ENCODE data around the gene MICALL2. TPM values are rescaled to one million over a fixed set of nuclear protein-coding genes. Genes with fewer than 3 reads are reported as not detected.

MICALL2 gene
- polyA plus RNA-seq, 12 donors, result 3.9 to 11.7 (median 5.1) TPM; not detected in 1

GRCh38 chr7:1494447-1494846 lies 35.2 kb upstream of the MICALL2 start:
- DNase-seq, result no peak

- no peak for DNase-seq
These were observed 34.3 kb upstream of the MICALL2 start for GRCh38 chr7:1493571-1493970.

GRCh38 chr7:1493129-1493528 lies 33.9 kb upstream of the MICALL2 start:
- DNase-seq, result no peak

GRCh38 chr7:1492640-1493039 lies 33.4 kb upstream of the MICALL2 start:
- DNase-seq, result no peak

GRCh38 chr7:1492221-1492620 lies 33.0 kb upstream of the MICALL2 start:
- no peak for DNase-seq

- no peak for DNase-seq
These were observed 31.6 kb upstream of the MICALL2 start for GRCh38 chr7:1490837-1491236.

- DNase-seq, result no peak
These were observed 30.1 kb upstream of the MICALL2 start for GRCh38 chr7:1489336-1489735.

- no peak for DNase-seq
These were observed 28.7 kb upstream of the MICALL2 start for GRCh38 chr7:1488016-1488415.

GRCh38 chr7:1487466-1487865 lies 28.2 kb upstream of the MICALL2 start:
- DNase-seq, result no peak

- no peak for DNase-seq
These were observed 27.3 kb upstream of the MICALL2 start for GRCh38 chr7:1486571-1486970.

- no peak for DNase-seq
These were observed 25.9 kb upstream of the MICALL2 start for GRCh38 chr7:1485156-1485555.

- no peak for DNase-seq
These were observed 25.3 kb upstream of the MICALL2 start for GRCh38 chr7:1484569-1484968.

- DNase-seq, result no peak
These were observed 24.6 kb upstream of the MICALL2 start for GRCh38 chr7:1483536-1484505.

- DNase-seq, result no peak
These were observed 23.8 kb upstream of the MICALL2 start for GRCh38 chr7:1483079-1483478.

- no peak for DNase-seq
These were observed 22.0 kb upstream of the MICALL2 start for GRCh38 chr7:1481300-1481699.

GRCh38 chr7:1480670-1481069 lies 21.4 kb upstream of the MICALL2 start:
- DNase-seq, result no peak

- DNase-seq, result no peak
These were observed 20.0 kb upstream of the MICALL2 start for GRCh38 chr7:1479287-1479686.

GRCh38 chr7:1478480-1478879 lies 19.2 kb upstream of the MICALL2 start:
- no peak for DNase-seq

GRCh38 chr7:1476859-1477258 lies 17.6 kb upstream of the MICALL2 start:
- no peak for DNase-seq

- DNase-seq, result no peak
These were observed 16.7 kb upstream of the MICALL2 start for GRCh38 chr7:1475991-1476390.

- no peak for DNase-seq
These were observed 16.1 kb upstream of the MICALL2 start for GRCh38 chr7:1475393-1475792.

GRCh38 chr7:1474736-1475135 lies 15.5 kb upstream of the MICALL2 start:
- no peak for DNase-seq

GRCh38 chr7:1473864-1474512 lies 14.7 kb upstream of the MICALL2 start:
- peak; percentile 84 for DNase-seq
